ENCODE data around the gene GNAO1. TPM values are rescaled to one million over a fixed set of nuclear protein-coding genes. Genes with fewer than 3 reads are reported as not detected.

Gene GNAO1
- total RNA-seq, 6 experiments from 2014 or later = 18.2 to 45.1 (median 21.5) TPM

DNA sequence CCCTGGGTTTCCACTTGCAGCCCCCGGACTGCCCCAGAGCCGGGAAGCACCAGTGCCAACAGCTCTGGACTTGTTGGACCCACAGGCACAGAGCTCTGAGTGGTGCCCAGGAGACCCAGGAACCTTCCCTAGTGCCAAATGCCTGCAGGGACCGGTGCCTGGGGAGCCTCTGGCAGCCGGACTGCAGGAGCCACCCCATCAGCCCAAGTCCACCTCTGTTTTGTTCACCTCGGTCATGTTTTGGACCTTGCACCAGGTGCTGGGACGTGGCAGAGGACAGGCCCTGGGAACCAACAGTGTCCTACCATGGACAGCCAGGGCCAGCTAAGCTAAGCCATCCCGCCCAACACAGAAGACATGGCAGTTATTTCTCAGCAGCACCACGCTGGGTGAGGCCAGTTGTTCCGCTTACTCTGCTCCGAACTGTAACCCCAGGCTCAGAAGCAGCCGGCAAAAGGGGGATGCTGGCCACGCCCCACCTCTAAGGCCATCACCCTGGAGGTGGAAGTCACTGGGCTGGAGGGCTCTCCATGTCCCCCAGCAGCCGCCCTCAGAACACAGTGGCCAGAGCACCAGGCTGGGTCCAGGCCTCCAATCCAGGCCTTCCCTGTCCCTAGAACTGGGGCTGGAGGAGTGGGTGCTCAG, 154.2 kb downstream of the GNAO1 start:
- Histone ChIP-seq H3K9me3 (no peaks in the 10 kb centered on the region), H3K27ac (peak overlapping the region in 2 of 3 donors; percentile 70 to 83), H3K4me1 (peaks cover 0 to 28% (median 13%) of the 10 kb centered on the region in 4 donors), H3K4me3 (no peak overlapping the region), H3K27me3 (no peaks in the 10 kb centered on the region), H3K36me3 (peaks cover 0 to 10% (median 1%) of the 10 kb centered on the region in 4 donors)
- intact Hi-C loops (cut with DNase I) = no loop called here
- DNase-seq = peak; percentile 53 to 93 (median 87)
- peak; percentile 74 for TF ChIP-seq POLR2A (IDR thresholded peaks at IDR 0.05)
- no peak for TF ChIP-seq CTCF (IDR thresholded peaks at IDR 0.05)
- WGBS (ENCODE audit: insufficient coverage, low coverage, low lambda C conversion rate, missing lambda C conversion rate) = 73% methylated on average over 7 of the region's 13 CpGs
- ATAC-seq = peak; percentile 69 to 85 (median 83)

GRCh38 chr16:56346131-56346890, 155.0 kb downstream of the GNAO1 start:
- Histone ChIP-seq H3K9me3 (no peaks in the 10 kb centered on the region), H3K27ac (peak overlapping the region in 2 of 3 donors; percentile 70 to 83), H3K4me3 (no peak overlapping the region), H3K4me1 (peaks cover 0 to 28% (median 13%) of the 10 kb centered on the region in 4 donors), H3K36me3 (peaks cover 0 to 9% (median 0%) of the 10 kb centered on the region in 4 donors), H3K27me3 (no peaks in the 10 kb centered on the region)
- intact Hi-C loops (cut with DNase I) = no loop called here
- TF ChIP-seq POLR2A (IDR thresholded peaks at IDR 0.05) (no peak), CTCF (IDR thresholded peaks at IDR 0.05) (no peak)
- ATAC-seq = no peak
- DNase-seq = peak in 1 of 3 donors; percentile 45
- 98% methylated on average over 9 of the region's 15 CpGs for WGBS (ENCODE audit: insufficient coverage, low coverage, low lambda C conversion rate, missing lambda C conversion rate)

GRCh38 chr16:56347166-56347565, 155.9 kb downstream of the GNAO1 start:
- TF ChIP-seq CTCF (IDR thresholded peaks at IDR 0.05) = no peak
- no peak for TF ChIP-seq POLR2A (IDR thresholded peaks at IDR 0.05)
- Histone ChIP-seq H3K27ac (no peak overlapping the region), H3K9me3 (no peaks in the 10 kb centered on the region), H3K36me3 (peaks cover 0 to under 1% (median 0%) of the 10 kb centered on the region in 4 donors), H3K27me3 (no peaks in the 10 kb centered on the region), H3K4me1 (peaks cover 0 to 28% (median 13%) of the 10 kb centered on the region in 4 donors), H3K4me3 (no peak overlapping the region)
- DNase-seq = peak in 1 of 3 donors; percentile 37
- WGBS (ENCODE audit: insufficient coverage, low coverage, low lambda C conversion rate, missing lambda C conversion rate) = no CpG with 5 or more reads among the region's 8 CpGs
- no peak for ATAC-seq
- intact Hi-C loops (cut with DNase I) = no loop called here

GRCh38 chr16:56347670-56348069, 156.4 kb downstream of the GNAO1 start:
- no peak for ATAC-seq
- intact Hi-C loops (cut with DNase I) = no loop called here
- no peaks in the 10 kb centered on the region for H3K36me3 ChIP-seq
- H3K4me3 ChIP-seq = no peak overlapping the region
- no peak overlapping the region for H3K27ac ChIP-seq
- DNase-seq = peak in 1 of 3 donors; percentile 39
- no peaks in the 10 kb centered on the region for H3K9me3 ChIP-seq
- peaks cover 0 to 28% (median 13%) of the 10 kb centered on the region in 4 donors for H3K4me1 ChIP-seq
- no peaks in the 10 kb centered on the region for H3K27me3 ChIP-seq
- 75% methylated on average over 10 of the region's 11 CpGs for WGBS (ENCODE audit: insufficient coverage, low coverage, low lambda C conversion rate, missing lambda C conversion rate)
- TF ChIP-seq CTCF (IDR thresholded peaks at IDR 0.05) (no peak), POLR2A (IDR thresholded peaks at IDR 0.05) (no peak)
